HCT116 (cell line): ENCODE results near the gene ETDC. TPM values are rescaled to one million over a fixed set of nuclear protein-coding genes. Genes with fewer than 3 reads are reported as not detected.

Source experiments
- ATAC-seq: fragments of 200-7000 bp; cut with Tn5 transposase; 2 replicates; pipeline ENCODE4 v1.9.1; 2020; ENCODE audit warnings: mild to moderate bottlenecking, moderate library complexity
- BruUV-seq: library from RNA; stranded (reverse); fragments of 400-500 nt; replicated peaks from 2 replicates; lab custom pipeline; 2021; lab: Mats Ljungman, UMichigan
- CTCF ChIA-PET: fragments of 300-600 bp; sonication (Branson Sonifier 250); formaldehyde crosslinking; loops from one replicate; lab custom pipeline; 2021; ENCODE audit warnings: antibody characterized with exemption; lab: Charles Lee
- POLR2A ChIA-PET: fragments of 300-600, 350-600 bp; sonication (Branson Sonifier 250); formaldehyde crosslinking; loops from one replicate; lab custom pipeline; 2021; ENCODE audit warnings: antibody characterized with exemption; lab: Charles Lee
- RAD21 ChIA-PET, 2 experiments: fragments of 300-600 bp; sonication (Branson Sonifier 250); formaldehyde crosslinking; loops; one replicate each; lab custom pipeline; 2023; ENCODE audit warnings: low total read pairs in 2 of 2; ENCODE audit not compliant: uncharacterized antibody in 2 of 2, unreplicated experiment in 2 of 2, low non-redundant PET in 1 of 2; lab: Charles Lee
- DNase-seq: peaks from one replicate; pipeline ENCODE4 v3.0.0-alpha.2; 2010; ENCODE audit warnings: low read depth, low spot score
- H2AFZ ChIP-seq: fragments of 200-600 bp; shearing (Covaris generic), sonication (generic); 2 replicates; pipeline ENCODE4 v1.6.1; 2017; ENCODE audit warnings: low read depth, mixed run types, mixed read lengths, antibody characterized with exemption, low read length; ENCODE audit not compliant: poor library complexity, severe bottlenecking
- H3K27ac ChIP-seq: 2 replicates; pipeline ENCODE4 v1.5.1; 2012; ENCODE audit warnings: low read depth, low read length
- H3K27me3 ChIP-seq: fragments of 200-600 bp; sonication (generic); 2 replicates; pipeline ENCODE4 v1.6.1; 2016; ENCODE audit warnings: mixed run types, low read length, mixed read lengths; ENCODE audit not compliant: insufficient read depth
- H3K36me3 ChIP-seq, 2 experiments: fragments of 200-500 bp in 1 of 2; fragments of 200-600 bp in 1 of 2; sonication (Bioruptor generic) in 1 of 2; sonication (generic) in 1 of 2; 2 replicates each; pipeline versions ENCODE4 v1.5.1 to v1.6.1; 2014 to 2016; ENCODE audit warnings: low read length in 2 of 2, inconsistent platforms in 1 of 2, mixed read lengths in 1 of 2, mixed run types in 1 of 2; ENCODE audit not compliant: insufficient read depth in 2 of 2, control insufficient read depth in 1 of 2
- H3K4me1 ChIP-seq, 2 experiments: fragments of 200-600 bp in 1 of 2; sonication (generic) in 1 of 2; 2 replicates each; pipeline versions ENCODE4 v1.5.1 to v1.6.1; 2012 to 2017; ENCODE audit warnings: low read length in 2 of 2, inconsistent platforms in 1 of 2, mild to moderate bottlenecking in 1 of 2, mixed read lengths in 1 of 2, mixed run types in 1 of 2, moderate library complexity in 1 of 2; ENCODE audit not compliant: insufficient read depth in 2 of 2, control insufficient read depth in 1 of 2
- H3K4me2 ChIP-seq: fragments of 200-600 bp; sonication (generic); 2 replicates; pipeline ENCODE4 v1.6.1; 2017; ENCODE audit warnings: mixed run types, low read length, mixed read lengths
- H3K4me3 ChIP-seq, 2 experiments: fragments of 200-600 bp in 1 of 2; sonication (generic) in 1 of 2; replicated peaks in 1 of 2; 2 replicates each; pipeline ENCODE4 v1.5.1; 2011 to 2016; ENCODE audit warnings: low read length in 2 of 2, control low read depth in 1 of 2, low read depth in 1 of 2, mild to moderate bottlenecking in 1 of 2, mixed read lengths in 1 of 2, mixed run types in 1 of 2
- H3K79me2 ChIP-seq: fragments of 200-600 bp; sonication (generic); 2 replicates; pipeline ENCODE4 v1.6.1; 2017; ENCODE audit warnings: mild to moderate bottlenecking, mixed run types, low read length, moderate library complexity, mixed read lengths; ENCODE audit not compliant: insufficient read depth
- H3K9ac ChIP-seq: fragments of 200-600 bp; sonication (generic); 2 replicates; pipeline ENCODE4 v1.6.1; 2016; ENCODE audit warnings: low read length, mixed read lengths
- H3K9me2 ChIP-seq: fragments of 200-600 bp; sonication (generic), shearing (Covaris generic); 2 replicates; pipeline ENCODE4 v1.6.1; 2017; ENCODE audit warnings: mixed run types, mild to moderate bottlenecking, moderate library complexity; ENCODE audit not compliant: insufficient read depth
- H3K9me3 ChIP-seq, 2 experiments: fragments of 200-500 bp in 1 of 2; fragments of 200-600 bp in 1 of 2; sonication (Bioruptor generic) in 1 of 2; sonication (generic) in 1 of 2; 2 replicates each; pipeline ENCODE4 v1.6.1; 2014 to 2017; ENCODE audit warnings: low read length in 2 of 2, mixed read lengths in 2 of 2, inconsistent platforms in 1 of 2, low read depth in 1 of 2, mild to moderate bottlenecking in 1 of 2, mixed run types in 1 of 2, moderate library complexity in 1 of 2; ENCODE audit not compliant: control insufficient read depth in 1 of 2, insufficient read depth in 1 of 2
- H4K20me1 ChIP-seq: fragments of 200-600 bp; sonication (generic), shearing (Covaris generic); 2 replicates; pipeline ENCODE4 v1.6.1; 2017; ENCODE audit warnings: mixed run types, mild to moderate bottlenecking, moderate library complexity; ENCODE audit not compliant: insufficient read depth
- ATF3 ChIP-seq: IDR thresholded peaks from 2 replicates; pipeline ENCODE4 v1.6.1; 2012
- CBX3 ChIP-seq: IDR thresholded peaks from 2 replicates; pipeline ENCODE4 v1.6.1; 2012; ENCODE audit warnings: low read depth
- EGR1 ChIP-seq: IDR thresholded peaks from 2 replicates; pipeline ENCODE4 v1.6.1; 2012; ENCODE audit warnings: low read depth
- ELF1 ChIP-seq: IDR thresholded peaks from 2 replicates; pipeline ENCODE4 v1.6.1; 2012; ENCODE audit warnings: low read depth, borderline replicate concordance
- EZH2phosphoT487 ChIP-seq: fragments of 200-600 bp; IDR thresholded peaks from 2 replicates; pipeline ENCODE4 v1.6.1; 2018; ENCODE audit warnings: antibody characterized with exemption, borderline replicate concordance
- FOSL1 ChIP-seq: IDR thresholded peaks from 2 replicates; pipeline ENCODE4 v1.6.1; 2012; ENCODE audit warnings: low read depth
- JUND ChIP-seq: IDR thresholded peaks from 2 replicates; pipeline ENCODE4 v1.6.1; 2012
- RAD21 ChIP-seq: IDR thresholded peaks from 2 replicates; pipeline ENCODE4 v1.6.1; 2012; ENCODE audit warnings: low read depth, mild to moderate bottlenecking
- REST ChIP-seq: IDR thresholded peaks from 2 replicates; pipeline ENCODE4 v1.6.1; 2012; ENCODE audit warnings: low read depth
- SIN3A ChIP-seq: IDR thresholded peaks from 2 replicates; pipeline ENCODE4 v1.6.1; 2012; ENCODE audit warnings: low read depth
- TCF7L2 ChIP-seq: IDR thresholded peaks from 2 replicates; pipeline ENCODE4 v1.7.0; 2011; ENCODE audit warnings: borderline replicate concordance, inconsistent platforms; ENCODE audit not compliant: insufficient read depth, insufficient read length; ENCODE audit errors: extremely low read depth
- YY1 ChIP-seq: IDR thresholded peaks from 2 replicates; pipeline ENCODE4 v1.6.1; 2011; ENCODE audit warnings: low read length, low read depth, moderate library complexity, mild to moderate bottlenecking; ENCODE audit not compliant: insufficient replicate concordance; ENCODE audit errors: extremely low read depth
- ZBTB33 ChIP-seq: IDR thresholded peaks from 2 replicates; pipeline ENCODE4 v1.6.1; 2011; ENCODE audit warnings: mild to moderate bottlenecking, low read length, moderate library complexity; ENCODE audit not compliant: insufficient replicate concordance; ENCODE audit errors: extremely low read depth
- ZFX ChIP-seq: fragments of 450-650 bp; IDR thresholded peaks from 2 replicates; pipeline ENCODE4 v1.6.1; 2017
- ZNF274 ChIP-seq: fragments of 200-500 bp; sonication (Bioruptor generic); IDR thresholded peaks from 2 replicates; pipeline ENCODE4 v1.6.1; 2014; ENCODE audit warnings: mild to moderate bottlenecking, low read depth, low read length, inconsistent platforms
- intact Hi-C: fragments of 100-400 bp; cut with micrococcal nuclease; formaldehyde crosslinking; loops from 2 replicates; pipeline ENCODE4 v1.10.0; 2022
- total RNA-seq: library from RNA; stranded (reverse); gene quantifications from one replicate; pipeline ENCODE4 v1.2.1, GENCODE V29; 2021; ENCODE audit not compliant: unreplicated experiment

ETDC gene
- total RNA-seq, 1 experiment from 2014 or later: not detected

GRCh38 chrX:135328421-135329005, 19.2 kb downstream of the ETDC start (continued):
- no peak for TF ChIP-seq SIN3A

DNA sequence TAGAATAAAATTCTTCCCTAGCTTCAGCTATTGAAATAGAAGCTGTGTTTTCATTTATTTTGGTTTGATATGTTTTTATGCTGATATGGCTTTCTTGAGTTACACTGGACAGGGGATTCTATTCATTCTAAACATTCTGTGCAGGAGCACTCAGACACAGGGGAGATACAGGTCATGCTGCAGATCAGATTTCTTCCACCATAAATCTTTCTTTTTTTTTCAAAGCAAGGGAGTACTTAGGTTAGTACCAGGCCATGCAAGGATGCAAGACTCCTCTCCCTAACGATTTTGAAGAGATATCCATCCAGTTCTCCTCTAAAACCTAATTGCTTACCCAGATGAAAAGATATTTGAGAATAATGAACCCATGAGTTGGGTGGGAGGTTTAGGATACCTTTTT, 21.4 kb downstream of the ETDC start:
- peaks cover 0 to 5% of the 10 kb centered on the region in 2 experiments; a peak in 1 of 4 replicates for H3K4me1 ChIP-seq
- ChIA-PET POLR2A (no interaction called here), CTCF (no interaction called here), RAD21 (no interaction called here)
- no peaks in the 10 kb centered on the region for H3K9me2 ChIP-seq
- H3K27me3 ChIP-seq: no peaks in the 10 kb centered on the region
- H3K9me3 ChIP-seq: no peaks in the 10 kb centered on the region
- no peak for TF ChIP-seq CBX3
- no peak for TF ChIP-seq RAD21
- TF ChIP-seq ZBTB33: no peak
- no peak for TF ChIP-seq JUND
- TF ChIP-seq YY1: no peak
- TF ChIP-seq ATF3: no peak
- TF ChIP-seq TCF7L2: no peak
- TF ChIP-seq ZNF274: no peak
- TF ChIP-seq ZFX: no peak
- no peak for TF ChIP-seq FOSL1
- no peak for TF ChIP-seq REST
- TF ChIP-seq EZH2phosphoT487: no peak
- TF ChIP-seq ELF1: no peak
- no peak for TF ChIP-seq EGR1
- H2AFZ ChIP-seq: no peak overlapping the region
- no peak overlapping the region for H3K27ac ChIP-seq
- DNase-seq: no peak
- H3K9ac ChIP-seq: no peak overlapping the region
- H3K36me3 ChIP-seq: no peaks in the 10 kb centered on the region
- H3K4me3 ChIP-seq: no peak overlapping the region
- no peaks in the 10 kb centered on the region for H3K79me2 ChIP-seq
- no TSS peak for BruUV-seq
- intact Hi-C loops: no loop called here
- H3K4me2 ChIP-seq: no peak overlapping the region
- no peak for ATAC-seq
- no peaks in the 10 kb centered on the region for H4K20me1 ChIP-seq
